ENCODE data around the gene NAPA.

NAPA gene

GRCh38 chr19:47534628-47535027 is 19.8 kb upstream of the NAPA start:
- H3K36me3 ChIP-seq (ENCODE audit: control insufficient read depth, insufficient read depth, low read length): no peaks in the 10 kb centered on the region
- no peak for TF ChIP-seq CTCF (IDR thresholded peaks at IDR 0.05; ENCODE audit: insufficient read depth, low read length, poor library complexity, severe bottlenecking)
- no peaks in the 10 kb centered on the region; the same call in 1 of the 2 replicates for H3K27me3 ChIP-seq (replicated peaks; ENCODE audit: control insufficient read depth, insufficient read depth, low read length)
- no peak overlapping the region for H3K4me3 ChIP-seq (replicated peaks; ENCODE audit: low read depth, low read length)
- DNase-seq (ENCODE audit: extremely low read depth, insufficient read length): no peak

- no peak for DNase-seq (ENCODE audit: extremely low read depth, insufficient read length)
- no peaks in the 10 kb centered on the region for H3K36me3 ChIP-seq (ENCODE audit: control insufficient read depth, insufficient read depth, low read length)
- peak; percentile 17 for TF ChIP-seq CTCF (IDR thresholded peaks at IDR 0.05; ENCODE audit: insufficient read depth, low read length, poor library complexity, severe bottlenecking)
- H3K4me3 ChIP-seq (replicated peaks; ENCODE audit: low read depth, low read length): no peak overlapping the region
- no peaks in the 10 kb centered on the region; the same call in 1 of the 2 replicates for H3K27me3 ChIP-seq (replicated peaks; ENCODE audit: control insufficient read depth, insufficient read depth, low read length)
Observed at GRCh38 chr19:47531640-47532387, 17.0 kb upstream of the NAPA start.

GRCh38 chr19:47529018-47529742 is 14.3 kb upstream of the NAPA start:
- Histone ChIP-seq H3K27me3 (replicated peaks; ENCODE audit: control insufficient read depth, insufficient read depth, low read length) (no peaks in the 10 kb centered on the region; the same call in 1 of the 2 replicates), H3K36me3 (ENCODE audit: control insufficient read depth, insufficient read depth, low read length) (no peaks in the 10 kb centered on the region), H3K4me3 (replicated peaks; ENCODE audit: low read depth, low read length) (no peak overlapping the region)
- no peak for DNase-seq (ENCODE audit: extremely low read depth, insufficient read length)
- no peak for TF ChIP-seq CTCF (IDR thresholded peaks at IDR 0.05; ENCODE audit: insufficient read depth, low read length, poor library complexity, severe bottlenecking)

GRCh38 chr19:47526798-47527197 is 11.9 kb upstream of the NAPA start:
- DNase-seq (ENCODE audit: extremely low read depth, insufficient read length): no peak
- no peaks in the 10 kb centered on the region for H3K36me3 ChIP-seq (ENCODE audit: control insufficient read depth, insufficient read depth, low read length)
- TF ChIP-seq CTCF (IDR thresholded peaks at IDR 0.05; ENCODE audit: insufficient read depth, low read length, poor library complexity, severe bottlenecking): no peak
- H3K27me3 ChIP-seq (replicated peaks; ENCODE audit: control insufficient read depth, insufficient read depth, low read length): no peaks in the 10 kb centered on the region; the same call in 1 of the 2 replicates
- H3K4me3 ChIP-seq (replicated peaks; ENCODE audit: low read depth, low read length): no peak overlapping the region

- Histone ChIP-seq H3K27me3 (replicated peaks; ENCODE audit: control insufficient read depth, insufficient read depth, low read length) (no peaks in the 10 kb centered on the region; the same call in 1 of the 2 replicates), H3K36me3 (ENCODE audit: control insufficient read depth, insufficient read depth, low read length) (no peaks in the 10 kb centered on the region), H3K4me3 (replicated peaks; ENCODE audit: low read depth, low read length) (no peak overlapping the region)
- TF ChIP-seq CTCF (IDR thresholded peaks at IDR 0.05; ENCODE audit: insufficient read depth, low read length, poor library complexity, severe bottlenecking): no peak
- no peak for DNase-seq (ENCODE audit: extremely low read depth, insufficient read length)
Observed at GRCh38 chr19:47523473-47523872, 8.6 kb upstream of the NAPA start.
